HTERT RPE-1 (cell line): ENCODE measurements around the gene ESYT2.

Experiments used
- in situ Hi-C: fragments of 300-500 bp; cut with MboI; formaldehyde crosslinking; loops from 4 replicates; pipeline ENCODE4 v1.14.3; 2020; ENCODE audit warnings: low sequenced_read_pairs

The ESYT2 gene

DNA sequence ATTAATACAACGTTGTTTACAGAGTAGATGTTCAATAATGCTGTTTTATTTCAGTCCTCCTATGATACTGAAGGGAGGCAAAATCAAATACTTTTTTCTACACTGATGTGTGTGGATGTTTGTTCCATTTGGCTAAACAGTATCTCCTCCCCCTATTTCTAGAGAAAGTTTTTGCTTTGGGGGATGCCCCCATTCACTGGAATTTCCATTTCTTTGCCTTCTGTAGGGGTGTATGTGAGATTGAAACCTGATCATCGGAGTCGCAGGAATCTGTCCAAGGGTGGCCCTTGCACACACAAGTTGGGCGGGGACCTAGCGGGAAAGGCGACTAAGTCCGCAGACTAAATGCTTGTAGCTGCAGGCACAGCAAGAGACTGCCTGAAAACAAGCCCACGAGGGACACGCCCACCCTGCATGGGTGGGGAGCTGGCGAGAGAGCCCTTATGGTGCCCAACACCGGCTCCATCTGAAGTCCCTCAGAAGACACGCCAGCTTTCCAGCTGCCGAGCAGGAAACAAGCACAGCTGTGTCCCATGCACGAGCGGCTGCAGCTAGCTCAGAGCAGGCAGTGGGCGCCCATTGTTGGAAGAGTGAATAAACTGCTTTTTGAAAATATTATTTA is 58.0 kb downstream of the ESYT2 start:
- in situ Hi-C loops, result no loop called here

DNA sequence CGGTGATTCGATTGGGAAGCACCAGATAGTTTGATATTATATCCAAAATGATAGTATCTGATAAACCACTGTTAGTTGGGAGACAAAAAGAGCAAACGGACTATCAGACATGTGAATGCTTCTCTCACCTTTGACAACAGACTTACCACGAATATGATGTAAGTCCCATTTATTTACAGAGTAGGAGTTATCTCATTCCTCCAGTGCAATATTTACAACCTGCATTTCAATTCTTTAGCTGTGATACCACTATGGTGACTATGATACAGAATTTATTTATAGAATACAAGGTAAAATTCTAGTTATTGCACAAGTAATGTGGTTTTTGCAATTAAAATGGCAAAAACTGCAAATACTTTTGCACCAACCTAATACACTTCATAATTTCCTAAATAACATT is 61.6 kb downstream of the ESYT2 start:
- in situ Hi-C loops, result no loop called here

DNA sequence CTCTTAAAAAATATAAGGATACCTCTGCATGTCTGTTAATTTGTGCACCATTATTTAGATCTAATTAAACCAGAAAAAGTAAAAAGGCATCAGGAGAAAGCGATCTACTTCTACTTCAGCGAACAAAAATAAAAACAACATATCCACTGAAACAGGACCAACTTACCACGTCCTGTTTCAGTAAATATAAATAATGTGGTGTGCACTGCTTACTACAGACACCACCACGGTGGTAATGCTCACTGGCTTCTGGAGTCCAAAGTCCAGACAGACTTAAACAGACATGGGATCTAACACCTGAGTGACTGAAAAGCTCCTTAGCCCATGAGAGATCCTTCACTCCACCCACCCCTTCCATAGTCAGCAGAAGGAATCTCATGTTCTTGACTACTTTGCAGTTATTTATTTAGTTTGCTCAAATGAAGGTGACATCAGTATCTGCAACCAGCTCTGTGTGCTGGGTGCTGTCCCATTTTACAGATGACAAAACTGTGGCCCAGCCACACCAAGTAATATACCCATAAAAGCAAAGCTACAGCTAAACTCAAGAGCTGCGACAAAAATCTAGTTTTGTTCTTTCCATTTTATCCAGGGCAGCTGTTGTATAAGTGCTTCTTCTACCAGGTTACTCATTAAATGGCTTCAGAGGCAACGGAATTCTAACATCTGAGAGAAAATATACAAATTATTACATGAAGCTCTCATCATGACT is 62.6 kb downstream of the ESYT2 start:
- in situ Hi-C loops, result no loop called here

DNA sequence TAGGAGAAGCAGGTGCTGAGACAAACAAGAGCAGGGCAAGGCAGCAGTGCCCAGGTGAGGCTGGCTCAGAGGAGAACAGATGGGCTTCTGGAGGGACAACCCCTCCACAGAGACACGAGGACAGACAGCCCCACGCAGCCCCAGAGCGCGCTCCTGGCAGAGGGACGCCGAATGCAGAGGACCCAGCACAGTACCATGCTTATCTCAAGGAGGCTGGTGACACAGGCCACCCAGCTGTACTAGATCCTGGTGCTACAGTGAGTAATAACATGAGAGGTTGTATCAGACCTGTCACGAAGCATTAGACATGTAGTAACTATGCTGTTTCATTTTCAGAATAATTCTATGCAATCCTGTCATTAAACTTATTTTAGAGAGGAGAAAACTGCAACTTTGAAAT is 64.3 kb downstream of the ESYT2 start:
- in situ Hi-C loops, result no loop called here

DNA sequence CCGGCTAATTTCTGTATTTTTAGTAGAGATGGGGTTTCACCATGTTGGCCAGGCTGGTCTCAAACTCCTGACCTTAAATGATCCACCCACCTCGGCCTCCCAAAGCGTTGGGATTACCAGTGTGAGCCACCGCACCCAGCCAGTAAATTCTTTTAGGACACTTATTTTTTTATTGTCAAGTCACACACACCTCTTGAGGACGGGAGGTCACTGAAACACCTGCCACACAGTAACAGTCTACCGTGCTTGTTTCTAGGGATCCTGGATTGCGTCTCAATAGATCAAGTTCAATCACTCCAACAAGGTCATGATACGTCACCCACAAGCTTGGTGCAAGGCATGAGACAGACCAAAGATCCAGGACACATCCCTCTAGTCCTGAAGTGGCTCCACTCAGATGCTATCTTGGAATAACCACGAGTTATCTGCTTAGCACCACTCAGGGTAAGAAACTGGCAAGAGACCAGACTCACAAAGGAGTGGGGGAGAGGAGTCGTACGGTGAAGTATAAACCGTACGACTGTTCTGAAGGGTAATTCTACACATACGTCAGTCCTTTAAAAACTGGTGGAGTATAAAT is 65.8 kb downstream of the ESYT2 start:
- in situ Hi-C loops, result no loop called here

DNA sequence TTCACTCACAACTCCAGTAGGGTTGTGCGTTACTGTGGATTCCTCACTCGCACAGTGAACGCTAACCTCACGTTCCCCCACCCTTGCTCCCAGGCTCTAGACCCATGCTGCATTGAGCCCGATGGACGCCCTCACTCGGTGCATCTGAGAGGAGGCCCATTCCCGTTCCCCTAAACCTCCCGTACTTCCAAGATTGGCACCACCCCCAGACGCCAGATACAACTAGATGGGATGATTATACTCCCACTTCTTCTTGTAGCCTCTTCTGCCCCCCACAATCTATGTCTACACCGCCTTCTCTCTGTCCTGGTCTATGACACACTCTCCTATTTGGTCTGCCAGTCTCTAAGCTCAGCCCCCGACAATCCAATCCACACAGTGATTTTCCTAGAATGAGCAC is 67.4 kb downstream of the ESYT2 start:
- in situ Hi-C loops, result no loop called here

DNA sequence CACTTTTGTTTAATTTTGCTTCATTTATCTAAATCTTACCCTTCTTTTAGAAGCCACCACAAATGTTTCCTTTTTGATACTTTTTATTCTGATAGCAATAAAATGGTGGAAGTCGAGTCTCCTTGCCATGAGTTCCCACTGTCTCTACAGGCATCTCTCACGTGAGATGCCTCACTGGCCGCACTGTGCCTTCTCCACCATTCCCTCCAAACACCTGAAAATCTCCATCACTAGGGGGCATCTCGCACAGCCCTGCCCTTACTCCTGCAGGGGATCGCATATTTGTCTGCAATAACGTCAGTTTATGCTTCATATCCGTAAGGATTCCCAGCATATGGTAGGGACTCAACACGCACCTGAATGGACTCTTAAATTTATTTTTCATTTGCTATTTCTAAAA is 68.4 kb downstream of the ESYT2 start:
- in situ Hi-C loops, result no loop called here

DNA sequence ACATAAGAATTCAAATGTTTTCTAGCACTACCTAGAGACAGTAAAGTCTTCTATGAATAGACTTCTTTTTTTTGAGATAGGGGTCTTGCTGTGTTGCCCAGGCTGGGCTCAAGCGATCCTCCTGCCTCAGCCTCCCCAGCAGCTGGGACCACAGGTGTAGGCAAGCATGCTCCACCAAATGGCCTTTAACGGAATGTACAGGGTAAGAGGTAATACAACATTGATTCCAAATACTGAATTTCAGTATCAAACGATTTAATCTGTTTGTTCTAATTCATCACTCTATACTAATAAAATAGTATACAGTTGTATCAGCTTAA is 68.9 kb downstream of the ESYT2 start:
- in situ Hi-C loops, result no loop called here

DNA sequence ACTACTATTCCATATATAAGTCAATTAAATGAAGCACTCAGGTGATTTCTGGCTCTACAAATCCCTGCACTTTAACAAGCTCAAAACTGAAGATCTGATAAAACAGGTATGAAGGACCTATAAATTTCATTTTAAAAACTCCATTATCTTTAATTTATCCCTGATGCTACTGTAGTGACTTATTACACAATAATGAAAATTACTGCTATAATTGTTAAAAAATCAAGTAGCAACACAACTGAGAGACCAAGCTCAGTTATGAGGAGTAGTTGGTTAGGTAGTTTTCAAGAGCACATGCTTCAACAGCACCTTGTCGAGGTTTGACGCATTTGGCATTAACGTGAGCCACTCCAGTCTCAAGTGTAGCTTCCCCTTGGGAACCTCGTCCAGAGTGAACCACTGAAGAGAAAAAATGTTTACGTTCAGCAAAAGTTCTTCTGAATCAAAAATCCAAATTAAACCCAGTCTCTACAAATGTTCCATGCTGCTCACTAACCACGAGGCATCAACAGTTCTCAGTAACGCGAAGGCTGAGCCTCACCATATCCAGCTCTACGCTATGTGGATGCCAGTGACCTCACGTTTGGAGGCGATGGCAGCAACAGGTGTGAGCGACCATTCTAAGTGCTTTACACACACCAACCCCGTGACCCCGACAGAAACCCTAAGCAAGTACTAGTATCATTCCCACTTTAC is 69.4 kb downstream of the ESYT2 start:
- in situ Hi-C loops, result no loop called here

DNA sequence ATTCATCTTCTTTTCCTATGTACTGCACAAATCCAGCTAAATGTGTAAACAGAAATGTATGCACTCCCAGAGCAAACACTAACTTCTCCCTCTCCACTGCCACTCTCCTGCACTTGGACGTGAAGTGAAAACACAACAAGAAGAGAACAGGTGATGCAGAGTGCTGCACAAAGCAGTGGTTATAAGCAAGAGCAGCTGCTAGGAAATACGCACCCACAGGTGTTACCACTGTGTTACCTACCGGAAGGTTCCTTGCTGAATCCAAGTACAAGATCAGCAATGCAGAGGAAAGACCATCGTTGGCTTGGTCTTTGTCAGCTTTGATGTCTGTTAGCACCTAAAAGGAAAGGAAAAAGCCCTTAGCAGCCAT is 70.1 kb downstream of the ESYT2 start:
- in situ Hi-C loops, result no loop called here

DNA sequence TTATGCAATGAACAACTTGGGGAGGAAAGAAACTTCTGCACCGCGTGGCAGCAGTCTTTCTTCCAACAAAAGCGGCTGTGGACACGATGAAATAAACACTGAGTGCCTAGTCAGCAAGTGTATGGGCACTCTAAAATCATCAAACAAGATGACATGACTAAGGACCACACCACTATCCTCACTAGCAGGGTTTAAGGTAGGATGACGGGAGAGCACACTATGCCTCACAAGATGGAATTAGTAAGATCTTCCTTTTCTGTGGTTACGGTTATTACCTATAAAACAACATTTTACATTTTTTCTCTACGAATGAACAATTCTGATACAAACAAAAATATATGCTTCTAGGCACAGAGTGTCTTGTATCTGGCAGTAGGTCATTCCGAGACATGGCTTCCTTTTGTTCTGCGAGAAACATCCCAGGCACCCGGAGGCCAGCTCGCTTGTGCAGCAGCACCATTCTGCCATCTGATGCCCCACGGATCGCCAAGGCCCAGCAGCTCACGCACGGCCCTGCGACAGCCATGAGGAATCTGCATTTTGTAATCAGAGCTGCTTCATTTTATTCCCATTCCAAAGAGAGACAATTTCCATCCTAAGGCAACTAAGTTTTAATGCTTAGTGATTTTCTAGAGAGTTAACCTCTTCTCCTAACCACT is 70.6 kb downstream of the ESYT2 start:
- in situ Hi-C loops, result no loop called here

DNA sequence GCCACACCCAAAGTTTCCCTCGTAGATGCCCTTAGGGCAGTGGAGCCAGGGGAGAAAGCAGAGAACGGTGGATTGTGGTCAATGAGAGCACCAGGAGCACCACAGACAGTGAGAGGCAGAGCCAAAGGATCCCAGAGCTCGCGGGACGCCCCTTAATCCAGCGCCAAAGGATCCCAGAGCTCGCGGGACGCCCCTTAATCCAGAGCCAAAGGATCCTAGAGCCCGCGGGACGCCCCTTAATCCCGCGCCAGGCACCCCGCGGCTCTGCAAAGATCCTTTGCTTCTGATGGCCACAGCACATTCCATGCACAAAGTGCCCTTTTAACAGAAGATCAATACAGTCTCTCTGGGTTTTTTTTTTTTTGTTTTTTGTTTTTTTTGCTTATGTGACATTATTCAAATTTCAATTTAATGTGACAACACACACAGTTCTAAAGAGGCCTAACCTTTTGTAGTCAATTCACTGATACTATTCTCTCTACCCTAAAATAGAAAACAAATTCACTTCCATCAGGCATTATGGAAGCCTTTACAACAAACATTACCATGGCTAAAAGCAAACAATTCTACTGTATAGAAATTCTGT is 71.8 kb downstream of the ESYT2 start:
- in situ Hi-C loops, result no loop called here

DNA sequence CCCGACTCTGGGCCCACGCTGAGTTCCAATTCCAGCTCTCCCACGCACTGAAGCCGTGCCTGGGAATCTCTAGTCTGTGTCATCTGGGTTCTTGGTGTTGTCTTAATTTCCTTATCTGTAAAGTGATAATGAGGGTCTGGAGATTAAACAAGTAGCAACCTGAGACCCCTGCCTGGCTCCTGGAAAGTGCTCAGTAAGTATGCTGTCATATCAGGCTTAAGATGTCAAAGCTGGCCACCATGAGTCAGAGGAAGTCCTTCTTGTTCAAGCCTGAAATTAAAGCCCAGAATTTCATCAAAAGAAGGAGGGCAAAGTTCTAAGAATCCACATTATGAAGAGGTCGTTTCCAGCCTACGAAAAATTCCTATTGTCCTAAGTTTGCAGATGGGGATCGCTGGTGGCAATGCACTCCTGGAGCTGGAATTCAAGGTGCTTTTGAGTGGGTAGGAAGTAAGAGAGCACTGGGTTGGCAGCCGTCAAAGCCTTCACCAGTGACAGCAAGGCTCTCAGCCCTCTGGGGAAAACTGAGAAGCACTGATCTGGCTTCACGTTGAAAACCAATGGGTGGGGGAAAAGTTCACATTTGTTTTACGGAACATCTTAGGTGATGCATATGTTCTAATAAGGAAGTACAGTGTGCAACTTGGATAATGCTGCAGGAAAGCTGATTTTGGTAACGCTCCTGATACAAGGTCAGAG is 74.4 kb downstream of the ESYT2 start:
- in situ Hi-C loops, result no loop called here

DNA sequence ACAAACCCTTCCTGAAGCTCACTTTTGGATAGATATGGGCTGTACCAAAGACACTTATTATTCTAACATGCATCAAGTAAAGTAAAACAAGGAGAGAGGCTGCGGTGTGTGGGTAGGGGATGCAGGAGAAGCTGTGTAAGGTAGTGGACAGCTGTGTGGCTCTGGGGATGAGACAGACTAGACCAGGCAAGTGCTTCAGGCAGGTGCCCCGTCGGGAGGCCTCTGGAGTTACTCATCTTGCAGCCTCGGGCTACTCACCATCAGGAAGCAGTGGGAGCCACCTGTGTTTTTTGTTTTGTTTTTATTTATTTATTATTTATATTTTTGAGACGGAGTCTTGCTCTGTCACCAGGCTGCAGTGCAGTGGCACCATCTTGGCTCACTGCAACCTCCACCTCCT is 75.4 kb downstream of the ESYT2 start:
- in situ Hi-C loops, result no loop called here

DNA sequence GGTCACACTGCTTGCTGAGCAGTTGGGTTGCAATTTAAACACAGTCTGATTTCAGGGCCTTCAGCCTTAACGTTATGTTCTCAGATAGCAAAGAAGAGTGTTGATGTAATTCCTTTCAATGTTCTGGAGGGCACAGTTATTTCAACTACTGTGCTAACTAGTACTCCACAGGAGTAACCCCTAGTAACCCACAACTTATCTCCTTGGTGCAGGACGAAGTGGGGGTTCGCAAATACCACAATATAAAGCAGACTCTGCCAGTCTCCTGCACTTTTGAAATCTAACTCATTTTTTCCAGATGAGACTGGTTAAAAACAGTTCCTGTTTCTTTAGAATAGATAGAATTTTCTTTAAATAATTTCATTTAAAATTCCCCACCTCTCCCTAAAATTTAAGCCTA is 77.6 kb downstream of the ESYT2 start:
- in situ Hi-C loops, result no loop called here

DNA sequence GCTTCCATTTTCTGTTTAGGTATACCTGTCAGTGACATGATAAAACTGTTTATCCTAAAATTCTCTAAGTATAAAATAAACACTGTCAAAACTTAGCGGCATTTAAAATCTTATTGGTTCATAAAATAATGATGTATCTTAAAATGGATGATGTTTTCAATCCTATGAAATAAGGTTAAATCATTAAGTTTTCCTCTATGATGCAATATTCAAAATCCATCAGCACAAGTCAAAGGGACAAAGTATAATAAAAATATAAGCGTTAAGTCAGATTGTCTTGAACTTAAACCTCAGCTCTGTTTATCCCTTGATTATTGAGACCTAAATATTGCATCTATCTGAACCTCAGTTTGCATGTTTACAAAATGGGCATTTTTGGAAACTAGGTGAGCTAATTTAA is 78.1 kb downstream of the ESYT2 start:
- in situ Hi-C loops, result no loop called here

DNA sequence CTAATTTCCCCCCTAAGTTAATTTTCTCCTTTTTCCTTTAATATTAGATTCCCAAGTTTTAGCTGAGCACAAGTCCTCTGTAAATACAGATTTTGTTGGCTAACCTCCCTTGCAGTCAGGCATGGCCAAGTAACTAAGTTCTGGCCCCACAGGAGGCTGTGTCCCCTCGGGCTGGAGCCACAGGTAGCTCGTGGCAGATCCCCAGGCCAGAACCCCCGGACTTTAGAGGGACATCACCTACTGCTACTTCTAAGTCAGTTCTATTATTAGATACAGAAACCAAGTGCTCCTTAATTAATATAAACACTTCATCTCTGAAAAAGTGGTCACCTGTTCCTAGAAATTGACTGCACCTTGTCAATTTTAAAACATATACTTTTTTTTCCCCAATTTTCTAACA is 78.6 kb downstream of the ESYT2 start:
- in situ Hi-C loops, result no loop called here

DNA sequence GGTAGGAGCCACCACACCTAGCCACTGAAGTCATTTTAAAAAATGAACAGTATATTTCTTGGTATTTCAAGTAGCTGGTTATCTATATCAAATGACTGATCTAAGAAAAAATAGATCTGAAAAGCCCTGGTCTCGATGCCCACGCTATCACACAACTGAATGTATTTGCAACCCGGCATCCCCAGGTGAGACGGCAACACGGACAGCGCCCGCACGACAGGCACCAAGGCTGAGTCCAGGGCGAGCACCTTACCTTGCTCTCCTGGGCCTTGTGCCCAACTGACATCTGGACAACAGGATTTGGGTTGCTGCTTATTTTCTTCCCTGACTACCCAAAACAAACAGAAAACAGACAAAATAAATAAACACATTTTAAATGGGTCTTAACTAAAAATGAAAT is 79.9 kb downstream of the ESYT2 start:
- in situ Hi-C loops, result no loop called here

DNA sequence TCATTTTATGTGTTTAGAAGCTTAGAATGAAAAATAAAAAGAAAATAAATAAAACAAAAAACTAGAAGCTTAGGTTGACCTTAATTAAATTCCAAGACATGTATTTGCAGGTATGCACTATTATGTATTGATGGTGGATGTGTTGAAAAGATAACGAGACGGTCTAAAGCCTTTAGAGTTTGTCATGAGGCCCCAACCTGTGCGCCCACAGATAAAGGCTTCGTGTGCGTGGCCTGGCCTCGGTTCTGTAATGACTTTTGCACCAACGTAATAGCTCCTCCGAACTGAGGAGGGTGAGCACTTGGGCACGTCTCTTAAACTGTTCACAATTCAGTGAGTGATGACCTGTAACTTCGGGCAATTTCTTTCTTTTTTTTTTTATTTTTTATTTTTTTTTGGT is 81.0 kb downstream of the ESYT2 start:
- in situ Hi-C loops, result no loop called here

DNA sequence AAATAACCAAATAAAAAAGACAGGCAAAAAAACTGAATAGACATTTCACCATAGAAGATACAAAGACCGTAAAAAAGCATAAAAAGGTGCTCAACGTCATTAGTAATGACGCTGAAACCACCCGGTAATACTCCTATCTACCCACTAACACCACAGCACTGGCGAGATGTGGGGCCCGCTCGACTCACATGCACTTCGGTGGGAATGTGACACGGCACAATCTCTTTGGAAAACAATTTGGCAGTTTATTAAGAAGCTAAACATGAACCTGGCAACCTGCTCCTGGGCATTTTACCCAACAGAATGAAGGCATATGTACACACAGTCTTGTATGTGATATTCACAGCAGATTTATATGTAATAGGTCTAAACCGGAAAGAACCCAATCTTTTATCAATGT is 81.9 kb downstream of the ESYT2 start:
- in situ Hi-C loops, result no loop called here

DNA sequence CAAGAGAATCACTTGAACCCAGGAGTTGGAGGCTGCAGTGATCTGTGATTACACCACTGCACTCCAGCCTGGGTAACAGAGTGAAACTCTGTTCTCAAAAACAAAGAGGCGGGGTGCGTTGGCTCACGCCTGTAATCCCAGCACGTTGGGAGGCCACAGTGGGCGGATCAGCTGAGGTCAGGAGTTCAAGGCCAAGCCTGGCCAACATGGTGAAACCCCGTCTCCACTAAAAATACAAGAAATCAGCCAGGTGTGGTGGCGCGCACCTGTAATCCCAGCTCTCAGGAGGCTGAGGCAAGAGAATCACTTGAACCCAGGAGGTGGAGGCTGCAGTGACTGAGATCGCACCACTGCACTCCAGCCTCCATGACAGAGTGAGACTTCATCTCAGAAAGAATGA is 82.4 kb downstream of the ESYT2 start:
- in situ Hi-C loops, result no loop called here
